GM12873 (cell line): ENCODE measurements around the gene CHN2.

ENCODE experiments used
- CTCF ChIP-seq: IDR thresholded peaks from 2 replicates; pipeline ENCODE4 v1.5.1; 2012; ENCODE audit warnings: low read depth, mild to moderate bottlenecking, moderate library complexity, low read length, control low read depth; ENCODE audit not compliant: insufficient read depth; ENCODE audit errors: missing control alignments

The CHN2 gene

GRCh38 chr7:29332875-29333855 is 138.6 kb downstream of the CHN2 start:
- no peak for TF ChIP-seq CTCF

- no peak for TF ChIP-seq CTCF
These were observed 140.9 kb downstream of the CHN2 start for GRCh38 chr7:29335188-29336083.

- TF ChIP-seq CTCF: no peak
These were observed 143.1 kb downstream of the CHN2 start for GRCh38 chr7:29337546-29338116.

- no peak for TF ChIP-seq CTCF
These were observed 146.1 kb downstream of the CHN2 start for GRCh38 chr7:29340696-29341095.

GRCh38 chr7:29341156-29341555 is 146.6 kb downstream of the CHN2 start:
- TF ChIP-seq CTCF: no peak

- no peak for TF ChIP-seq CTCF
These were observed 148.2 kb downstream of the CHN2 start for GRCh38 chr7:29342761-29343160.
